Measurements from ENCODE around the gene MEIOB. TPM values are rescaled to one million over a fixed set of nuclear protein-coding genes. Genes with fewer than 3 reads are reported as not detected.
A peak's percentile ranks its signal among the peaks of the same experiment; 100 is the strongest.
"Not testable (repeated sequence)": the region's sequence is repeated elsewhere in the genome, so short reads cannot be mapped to it uniquely, and the experiment has no call there.

MEIOB gene
- total and polyA plus RNA-seq, 10 donors: not detected

DNA sequence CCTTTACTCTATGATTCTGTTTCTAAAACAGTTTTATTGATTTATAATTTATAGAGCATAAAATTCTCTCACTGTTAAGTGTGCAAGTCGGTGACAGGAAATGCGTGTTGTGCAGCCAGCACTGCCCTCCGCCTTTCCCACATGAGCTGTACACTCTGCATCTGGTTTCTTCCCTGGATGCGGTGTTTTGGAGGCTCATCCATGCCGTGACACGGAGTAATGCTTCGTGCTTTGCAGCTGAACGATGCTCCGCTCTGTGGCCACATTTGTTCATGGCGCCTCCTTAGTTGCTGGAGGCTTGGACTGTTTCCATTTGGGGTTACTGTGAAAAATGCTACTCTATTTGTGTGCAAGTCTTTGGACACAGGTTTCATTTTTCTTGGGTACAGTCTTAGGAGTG lies 71.3 kb downstream of the MEIOB start:
- H3K27ac ChIP-seq: no peak overlapping the region
- WGBS, 5 donors: 84 to 89% (median 87%) methylated on average over 10 of the region's 10 CpGs
- no peak for TF ChIP-seq POLR2A (IDR thresholded peaks at IDR 0.05)
- TF ChIP-seq, protein P1, sequence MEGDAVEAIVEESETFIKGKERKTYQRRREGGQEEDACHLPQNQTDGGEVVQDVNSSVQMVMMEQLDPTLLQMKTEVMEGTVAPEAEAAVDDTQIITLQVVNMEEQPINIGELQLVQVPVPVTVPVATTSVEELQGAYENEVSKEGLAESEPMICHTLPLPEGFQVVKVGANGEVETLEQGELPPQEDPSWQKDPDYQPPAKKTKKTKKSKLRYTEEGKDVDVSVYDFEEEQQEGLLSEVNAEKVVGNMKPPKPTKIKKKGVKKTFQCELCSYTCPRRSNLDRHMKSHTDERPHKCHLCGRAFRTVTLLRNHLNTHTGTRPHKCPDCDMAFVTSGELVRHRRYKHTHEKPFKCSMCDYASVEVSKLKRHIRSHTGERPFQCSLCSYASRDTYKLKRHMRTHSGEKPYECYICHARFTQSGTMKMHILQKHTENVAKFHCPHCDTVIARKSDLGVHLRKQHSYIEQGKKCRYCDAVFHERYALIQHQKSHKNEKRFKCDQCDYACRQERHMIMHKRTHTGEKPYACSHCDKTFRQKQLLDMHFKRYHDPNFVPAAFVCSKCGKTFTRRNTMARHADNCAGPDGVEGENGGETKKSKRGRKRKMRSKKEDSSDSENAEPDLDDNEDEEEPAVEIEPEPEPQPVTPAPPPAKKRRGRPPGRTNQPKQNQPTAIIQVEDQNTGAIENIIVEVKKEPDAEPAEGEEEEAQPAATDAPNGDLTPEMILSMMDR (IDR thresholded peaks at IDR 0.05 in 8 of 11, conservative IDR thresholded peaks at IDR 0.05 in 3 of 11): no peak
- no peak for TF ChIP-seq POLR2AphosphoS5 (IDR thresholded peaks at IDR 0.05)

DNA sequence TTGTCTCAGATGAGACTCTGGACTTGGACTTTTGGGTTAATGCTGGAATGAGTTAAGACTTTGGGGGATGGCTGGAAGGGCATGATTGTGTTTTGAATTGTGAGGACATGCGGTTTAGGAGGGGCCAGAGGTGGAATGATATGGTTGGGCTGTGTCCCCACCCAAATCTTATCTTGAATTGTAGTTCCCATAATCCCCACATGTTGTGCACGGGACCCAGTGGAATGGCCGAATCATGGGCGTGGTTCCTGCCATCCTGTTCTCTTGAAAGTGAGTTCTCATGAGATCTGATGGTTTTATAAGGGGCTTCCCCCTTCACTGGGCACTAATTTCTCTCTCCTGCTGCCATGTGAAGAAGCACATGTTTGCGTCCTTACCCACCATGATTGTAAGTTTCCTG lies 72.7 kb downstream of the MEIOB start:
- H3K27ac ChIP-seq; intact Hi-C loops (cut with DNase I; ENCODE audit: low total_unique reads); H3K36me3 ChIP-seq; DNase-seq; H3K4me1 ChIP-seq; H3K4me3 ChIP-seq; H3K27me3 ChIP-seq (replicated peaks in 1 of 7): not testable (repeated sequence)
- 61 to 89% (median 83%) methylated on average over 4 to 5 of the region's 5 CpGs for WGBS, 5 donors
- peaks cover 0 to 34% (median 28%) of the 10 kb centered on the region in 8 donors for H3K9me3 ChIP-seq

More for the DNA sequence above, 71.3 kb downstream of the MEIOB start:
- no peaks in the 10 kb centered on the region for H3K27me3 ChIP-seq (replicated peaks in 1 of 7)
- no peak overlapping the region for H3K4me3 ChIP-seq
- DNase-seq: no peak
- intact Hi-C loops (cut with DNase I; ENCODE audit: low total_unique reads): no loop called here
- H3K4me1 ChIP-seq: no peaks in the 10 kb centered on the region
- H3K36me3 ChIP-seq: peaks cover 0 to 14% (median 2%) of the 10 kb centered on the region in 6 donors
- H3K9me3 ChIP-seq: peaks cover 0 to 34% (median 28%) of the 10 kb centered on the region in 8 donors

DNA sequence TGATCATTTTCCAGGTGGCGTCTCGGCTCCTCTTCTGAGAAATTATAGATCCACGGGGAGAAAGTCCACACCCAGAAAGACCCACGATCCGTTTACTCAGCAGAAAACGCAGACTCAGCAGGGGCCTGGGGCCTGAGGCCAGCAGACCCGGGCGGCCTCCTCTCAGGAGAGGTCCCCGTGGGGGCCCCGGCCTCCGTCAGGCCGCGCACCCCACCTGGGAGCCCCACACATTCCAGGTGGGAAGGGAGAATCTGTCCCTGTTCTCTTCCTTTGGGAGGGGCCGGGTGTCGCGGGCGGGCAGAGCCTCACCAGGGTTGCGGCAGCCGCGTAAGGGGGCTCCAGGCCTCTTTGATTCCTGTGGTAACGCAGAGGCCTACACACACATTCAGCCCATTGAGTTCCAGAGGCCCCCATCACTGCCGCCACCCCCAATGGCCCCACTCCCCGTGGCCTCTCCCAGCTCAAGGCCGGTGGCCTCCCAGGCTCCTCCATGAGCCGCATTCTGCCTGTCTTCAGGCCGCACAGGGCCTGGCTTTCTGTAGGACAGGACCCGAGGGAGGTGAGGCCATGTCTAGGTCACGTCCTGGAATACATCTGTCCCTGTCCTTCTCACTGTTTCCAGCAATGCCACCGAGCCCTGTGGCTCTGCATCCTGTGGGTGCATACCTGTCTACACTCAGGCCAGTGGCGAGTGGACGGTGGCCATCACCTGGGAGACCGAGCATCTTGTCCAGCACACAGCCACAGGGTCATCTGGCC lies 76.9 kb downstream of the MEIOB start:
- H3K4me1 ChIP-seq: no peaks in the 10 kb centered on the region
- H3K27me3 ChIP-seq (replicated peaks in 1 of 7): no peaks in the 10 kb centered on the region
- no peak overlapping the region for H3K27ac ChIP-seq
- H3K36me3 ChIP-seq: peaks cover 0 to 28% (median 21%) of the 10 kb centered on the region in 6 donors
- 85 to 92% (median 88%) methylated on average over 19 to 32 of the region's 32 CpGs for WGBS, 5 donors
- H3K4me3 ChIP-seq: no peak overlapping the region
- peaks cover 0 to 34% (median 28%) of the 10 kb centered on the region in 8 donors for H3K9me3 ChIP-seq
- TF ChIP-seq, protein P1 (IDR thresholded peaks at IDR 0.05 in 8 of 11, conservative IDR thresholded peaks at IDR 0.05 in 3 of 11): no peak
- peak in 1 of 3 donors; percentile 11 for TF ChIP-seq POLR2AphosphoS5 (IDR thresholded peaks at IDR 0.05)
- peak; percentile 52 for DNase-seq
- intact Hi-C loops (cut with DNase I; ENCODE audit: low total_unique reads): no loop called here

DNA sequence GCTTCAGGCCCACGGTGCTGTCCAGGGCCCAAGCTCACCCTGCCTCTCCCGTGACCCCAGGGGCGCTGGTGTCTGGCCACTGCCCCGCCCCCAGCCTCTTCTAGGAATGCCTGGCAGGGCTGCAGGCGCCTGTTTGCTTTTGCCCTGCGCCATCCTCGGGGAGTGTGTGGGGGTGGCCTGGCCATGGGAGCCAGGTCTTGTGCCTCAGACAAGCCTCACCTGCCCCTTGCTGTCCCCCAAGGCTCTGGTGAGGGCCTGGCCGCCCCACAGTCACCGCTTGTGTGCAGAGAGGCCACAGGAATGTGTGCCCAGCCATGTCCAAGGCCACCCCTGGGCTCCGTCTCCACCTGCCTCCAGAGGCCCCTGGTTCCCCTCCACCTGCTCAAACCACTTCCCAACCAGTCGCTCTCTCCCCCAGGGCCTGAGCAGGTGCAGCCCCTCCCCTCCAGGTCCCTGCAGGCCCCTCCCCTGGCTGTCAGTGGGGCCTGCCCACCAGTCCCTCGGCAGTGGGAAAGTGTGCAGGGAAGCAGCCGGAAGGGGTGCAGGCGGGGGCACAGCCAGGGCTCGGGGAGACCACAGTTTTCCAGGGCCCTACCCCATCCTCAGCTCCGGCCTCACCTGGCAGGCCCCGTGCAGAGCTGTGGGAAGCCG lies 77.6 kb downstream of the MEIOB start:
- Histone ChIP-seq H3K27ac (no peak overlapping the region), H3K4me1 (no peaks in the 10 kb centered on the region), H3K4me3 (no peak overlapping the region), H3K27me3 (replicated peaks in 1 of 7) (no peaks in the 10 kb centered on the region), H3K36me3 (peaks cover 0 to 35% (median 25%) of the 10 kb centered on the region in 6 donors), H3K9me3 (peaks cover 0 to 27% (median 24%) of the 10 kb centered on the region in 8 donors)
- TF ChIP-seq, protein P1 (IDR thresholded peaks at IDR 0.05 in 8 of 11, conservative IDR thresholded peaks at IDR 0.05 in 3 of 11): no peak
- 68 to 83% (median 71%) methylated on average over 16 to 18 of the region's 18 CpGs for WGBS, 5 donors
- intact Hi-C loops (cut with DNase I; ENCODE audit: low total_unique reads): no loop called here
- DNase-seq: peak; percentile 59
